HEK293 (cell line): ENCODE results near the gene MARCHF7.
A peak's percentile ranks its signal among the peaks of the same experiment; 100 is the strongest.

Source experiments
- FEZF1 ChIP-seq: fragments of 450-650 bp; formaldehyde crosslinking; IDR thresholded peaks from 2 replicates; pipeline ENCODE4 v1.5.1; 2016; ENCODE audit warnings: missing biosample characterization, missing genetic modification characterization
- KLF9 ChIP-seq: fragments of 450-650 bp; formaldehyde crosslinking; IDR thresholded peaks from 2 replicates; pipeline ENCODE4 v1.5.1; 2016; ENCODE audit warnings: missing biosample characterization, missing genetic modification characterization, low read depth
- PRDM4 ChIP-seq: fragments of 450-650 bp; formaldehyde crosslinking; IDR thresholded peaks from 2 replicates; pipeline ENCODE4 v1.5.1; 2017; ENCODE audit warnings: missing biosample characterization, missing genetic modification characterization
- RBAK ChIP-seq: fragments of 450-650 bp; formaldehyde crosslinking; IDR thresholded peaks from 2 replicates; pipeline ENCODE4 v1.5.1; 2016; ENCODE audit warnings: missing biosample characterization, missing genetic modification characterization
- SCRT1 ChIP-seq: fragments of 450-650 bp; formaldehyde crosslinking; IDR thresholded peaks from 2 replicates; pipeline ENCODE4 v1.5.1; 2016; ENCODE audit warnings: missing biosample characterization, missing genetic modification characterization, borderline replicate concordance
- SP7 ChIP-seq: fragments of 450-650 bp; formaldehyde crosslinking; IDR thresholded peaks from 2 replicates; pipeline ENCODE4 v1.5.1; 2016; ENCODE audit warnings: missing biosample characterization, missing genetic modification characterization
- ZBTB11 ChIP-seq: fragments of 450-650 bp; formaldehyde crosslinking; conservative IDR thresholded peaks from 2 replicates; pipeline ENCODE4 v1.5.1; 2016; ENCODE audit warnings: low read depth, missing biosample characterization, missing genetic modification characterization
- ZNF140 ChIP-seq: fragments of 450-650 bp; formaldehyde crosslinking; IDR thresholded peaks from 2 replicates; pipeline ENCODE4 v1.5.1; 2016; ENCODE audit warnings: missing biosample characterization, missing genetic modification characterization
- ZNF202 ChIP-seq: fragments of 450-650 bp; formaldehyde crosslinking; IDR thresholded peaks from 2 replicates; pipeline ENCODE4 v1.5.1; 2016; ENCODE audit warnings: missing biosample characterization, missing genetic modification characterization, borderline replicate concordance
- ZNF221 ChIP-seq: fragments of 450-650 bp; formaldehyde crosslinking; IDR thresholded peaks from 2 replicates; pipeline ENCODE4 v1.5.1; 2017; ENCODE audit warnings: missing biosample characterization, missing genetic modification characterization, borderline replicate concordance
- ZNF266 ChIP-seq: fragments of 450-650 bp; formaldehyde crosslinking; IDR thresholded peaks from 2 replicates; pipeline ENCODE4 v1.5.1; 2016; ENCODE audit warnings: missing biosample characterization, missing genetic modification characterization, low read depth
- ZNF394 ChIP-seq: fragments of 450-650 bp; formaldehyde crosslinking; IDR thresholded peaks from 2 replicates; pipeline ENCODE4 v1.5.1; 2016; ENCODE audit warnings: missing biosample characterization, missing genetic modification characterization, mild to moderate bottlenecking, moderate library complexity, borderline replicate concordance
- ZNF433 ChIP-seq: fragments of 450-650 bp; formaldehyde crosslinking; IDR thresholded peaks from 2 replicates; pipeline ENCODE4 v1.5.1; 2016; ENCODE audit warnings: missing biosample characterization, missing genetic modification characterization, low read depth
- ZNF518A ChIP-seq: fragments of 450-650 bp; formaldehyde crosslinking; conservative IDR thresholded peaks from 2 replicates; pipeline ENCODE4 v1.5.1; 2016; ENCODE audit warnings: low read depth, missing biosample characterization, missing genetic modification characterization
- ZNF558 ChIP-seq: fragments of 450-650 bp; formaldehyde crosslinking; IDR thresholded peaks from 2 replicates; pipeline ENCODE4 v1.5.1; 2016; ENCODE audit warnings: missing biosample characterization, missing genetic modification characterization
- ZNF610 ChIP-seq: fragments of 450-650 bp; formaldehyde crosslinking; IDR thresholded peaks from 2 replicates; pipeline ENCODE4 v1.5.1; 2016; ENCODE audit warnings: missing biosample characterization, missing genetic modification characterization, borderline replicate concordance
- ZNF629 ChIP-seq: fragments of 450-650 bp; formaldehyde crosslinking; IDR thresholded peaks from 2 replicates; pipeline ENCODE4 v1.5.1; 2017; ENCODE audit warnings: missing biosample characterization, missing genetic modification characterization
- ZNF654 ChIP-seq: fragments of 450-650 bp; formaldehyde crosslinking; IDR thresholded peaks from 2 replicates; pipeline ENCODE4 v1.5.1; 2016; ENCODE audit warnings: low read depth, missing biosample characterization, missing genetic modification characterization
- ZNF664 ChIP-seq: fragments of 450-650 bp; formaldehyde crosslinking; IDR thresholded peaks from 2 replicates; pipeline ENCODE4 v1.5.1; 2016; ENCODE audit warnings: missing biosample characterization, missing genetic modification characterization
- ZXDB ChIP-seq: fragments of 450-650 bp; formaldehyde crosslinking; IDR thresholded peaks from 2 replicates; pipeline ENCODE4 v1.5.1; 2016; ENCODE audit warnings: missing biosample characterization, missing genetic modification characterization

Gene MARCHF7

GRCh38 chr2:159708066-159708760, 4.1 kb upstream of the MARCHF7 start (continued):
- peak; percentile 78 for TF ChIP-seq ZNF518A (tag by site-specific recombination)
- TF ChIP-seq ZBTB11 (tag by site-specific recombination) = peak; percentile 59
- TF ChIP-seq PRDM4 (tag by site-specific recombination) = no peak
- TF ChIP-seq ZNF629 (tag by site-specific recombination) = 0 out of 2 replicates have a peak, but pooled peaks have one; percentile 16
- 0 out of 2 replicates have a peak, but pooled peaks have one; percentile 19 for TF ChIP-seq ZNF433 (tag by site-specific recombination)
- no peak for TF ChIP-seq SCRT1
- peak; percentile 50; the same call in 1 of the 2 replicates for TF ChIP-seq ZXDB (tag by site-specific recombination)
- TF ChIP-seq ZNF394 (tag by site-specific recombination) = peak; percentile 86
- peak; percentile 58; the same call in 1 of the 2 replicates for TF ChIP-seq ZNF558 (tag by site-specific recombination)
- no peak for TF ChIP-seq ZNF610 (tag by site-specific recombination)
- 0 out of 2 replicates have a peak, but pooled peaks have one; percentile 39 for TF ChIP-seq ZNF266
- TF ChIP-seq ZNF202 (tag by site-specific recombination) = peak; percentile 26; the same call in 1 of the 2 replicates
- no peak for TF ChIP-seq ZNF221 (tag by site-specific recombination)
- TF ChIP-seq FEZF1 (tag by site-specific recombination) = no peak
- peak; percentile 52; the same call in 1 of the 2 replicates for TF ChIP-seq ZNF140 (tag by site-specific recombination)
- no peak for TF ChIP-seq RBAK (tag by site-specific recombination)
- peak; percentile 17; the same call in 1 of the 2 replicates for TF ChIP-seq ZNF654 (tag by site-specific recombination)
- TF ChIP-seq ZNF664 (tag by site-specific recombination) = peak; percentile 45; the same call in 1 of the 2 replicates
- TF ChIP-seq SP7 = no peak
- no peak for TF ChIP-seq KLF9
- TF ChIP-seq, all 188 proteins: peak for 18
